Uterus (tissue), 2 donors: ENCODE results near the gene NPR2.

Experiments
- POLR2A ChIP-seq, 2 donors: fragments of 450-650 bp; IDR thresholded peaks; one replicate each; pipeline ENCODE4 v1.6.1; 2016; ENCODE audit warnings: antibody characterized with exemption in 2 of 2, mild to moderate bottlenecking in 1 of 2, moderate library complexity in 1 of 2
- TF ChIP-seq, protein P1 (sequence below), 4 experiments: fragments of 200-600 bp in 2 of 4; fragments of 450-650 bp in 2 of 4; sonication (generic) in 2 of 4; IDR thresholded peaks; one replicate each; pipeline ENCODE4 v1.5.1; 2016 to 2019; ENCODE audit warnings: antibody characterized with exemption in 4 of 4, mild to moderate bottlenecking in 2 of 4, moderate library complexity in 1 of 4

DNA sequence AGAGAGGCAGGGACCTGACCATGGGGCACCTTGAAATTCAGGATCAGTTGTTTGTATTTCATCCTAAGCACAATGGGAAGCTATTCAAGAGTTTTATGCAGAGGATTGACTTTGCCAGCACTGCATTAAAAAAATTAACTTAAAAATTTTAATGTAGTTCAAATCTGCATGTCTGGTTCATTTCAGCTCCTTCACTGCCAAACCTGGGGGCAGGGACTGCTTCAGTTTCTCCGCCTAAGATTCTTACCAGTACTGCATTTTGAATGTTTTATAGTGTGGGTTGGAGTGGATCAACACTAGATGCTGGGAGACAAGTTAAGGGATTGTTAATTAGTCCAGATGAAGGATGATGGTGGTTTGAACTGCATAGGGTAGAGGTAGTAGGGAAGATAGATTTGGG lies 21.6 kb upstream of the NPR2 start:
- TF ChIP-seq, protein P1, sequence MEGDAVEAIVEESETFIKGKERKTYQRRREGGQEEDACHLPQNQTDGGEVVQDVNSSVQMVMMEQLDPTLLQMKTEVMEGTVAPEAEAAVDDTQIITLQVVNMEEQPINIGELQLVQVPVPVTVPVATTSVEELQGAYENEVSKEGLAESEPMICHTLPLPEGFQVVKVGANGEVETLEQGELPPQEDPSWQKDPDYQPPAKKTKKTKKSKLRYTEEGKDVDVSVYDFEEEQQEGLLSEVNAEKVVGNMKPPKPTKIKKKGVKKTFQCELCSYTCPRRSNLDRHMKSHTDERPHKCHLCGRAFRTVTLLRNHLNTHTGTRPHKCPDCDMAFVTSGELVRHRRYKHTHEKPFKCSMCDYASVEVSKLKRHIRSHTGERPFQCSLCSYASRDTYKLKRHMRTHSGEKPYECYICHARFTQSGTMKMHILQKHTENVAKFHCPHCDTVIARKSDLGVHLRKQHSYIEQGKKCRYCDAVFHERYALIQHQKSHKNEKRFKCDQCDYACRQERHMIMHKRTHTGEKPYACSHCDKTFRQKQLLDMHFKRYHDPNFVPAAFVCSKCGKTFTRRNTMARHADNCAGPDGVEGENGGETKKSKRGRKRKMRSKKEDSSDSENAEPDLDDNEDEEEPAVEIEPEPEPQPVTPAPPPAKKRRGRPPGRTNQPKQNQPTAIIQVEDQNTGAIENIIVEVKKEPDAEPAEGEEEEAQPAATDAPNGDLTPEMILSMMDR (IDR thresholded peaks at IDR 0.05): no peak
- TF ChIP-seq POLR2A (IDR thresholded peaks at IDR 0.05): no peak
